Testis (tissue), 3 donors: Measurements from ENCODE around the gene ANO2. TPM values are rescaled to one million over a fixed set of nuclear protein-coding genes. Genes with fewer than 3 reads are reported as not detected.

Experiments
- DNase-seq: peaks from one replicate; pipeline ENCODE4 v3.0.0-alpha.2; 2019
- H3K27ac ChIP-seq, 2 donors: fragments of 200-600 bp; sonication (generic); one replicate each; pipeline ENCODE4 v1.5.1; 2019
- H3K27me3 ChIP-seq: fragments of 200-600 bp; sonication (generic); one replicate; pipeline ENCODE4 v1.5.1; 2019
- H3K36me3 ChIP-seq: fragments of 200-600 bp; sonication (generic); one replicate; pipeline ENCODE4 v1.5.1; 2017; ENCODE audit warnings: low read depth; ENCODE audit errors: missing control alignments
- H3K4me1 ChIP-seq: fragments of 200-600 bp; sonication (generic); one replicate; pipeline ENCODE4 v1.5.1; 2019
- H3K4me3 ChIP-seq, 2 donors: fragments of 200-600 bp; sonication (generic); one replicate each; pipeline ENCODE4 v1.5.1; 2017 to 2019
- H3K9me3 ChIP-seq: fragments of 200-600 bp; sonication (generic); one replicate; pipeline ENCODE4 v1.5.1; 2017
- CTCF ChIP-seq, 3 experiments: fragments of 450-650 bp in 2 of 3; fragments of 200-600 bp in 1 of 3; sonication (generic) in 1 of 3; IDR thresholded peaks; one replicate each; pipeline ENCODE4 v1.5.1; 2016 to 2019; ENCODE audit warnings: antibody characterized with exemption in 3 of 3, mild to moderate bottlenecking in 2 of 3, moderate library complexity in 1 of 3
- POLR2A ChIP-seq: fragments of 450-650 bp; IDR thresholded peaks from one replicate; pipeline ENCODE4 v1.6.1; 2017; ENCODE audit warnings: antibody characterized with exemption, mild to moderate bottlenecking, moderate library complexity
- WGBS, 2 donors: methylation state at CpG; one replicate each; pipeline ENCODE4 v1.1.5; 2018; 5-methylcytosine and 5-hydroxymethylcytosine counted together
- intact Hi-C: fragments of 100-400 bp; cut with DNase I; formaldehyde crosslinking; loops from one replicate; pipeline ENCODE4 v1.15.1; 2023; ENCODE audit warnings: low total_unique reads
- polyA plus RNA-seq: library from polyadenylated mRNA; stranded (reverse); fragments of 350-450 nt; fragmentation: Illumina TruSeq; extraction: RNeasy Lipid Tissue Mini Kit (QIAGEN cat#74804); gene quantifications from one replicate; pipeline ENCODE4 v1.2.3, GENCODE V29; 2014; ENCODE audit warnings: low read depth, low replicate concordance; ENCODE audit not compliant: insufficient read depth
- total RNA-seq, 2 donors: library from RNA; depleted of rRNA; stranded (reverse); fragments of >200 nt; gene quantifications; one replicate each; pipeline ENCODE4 v1.2.3, GENCODE V29; 2016

The ANO2 gene
- total and polyA plus RNA-seq, 3 donors from 2014 or later, result 9.8 to 24.5 (median 24.4) TPM

GRCh38 chr12:5927732-5928516, 17.1 kb downstream of the ANO2 start:
- Histone ChIP-seq H3K4me1 (no peaks in the 10 kb centered on the region), H3K27me3 (no peaks in the 10 kb centered on the region), H3K4me3 (no peak overlapping the region), H3K9me3 (no peaks in the 10 kb centered on the region), H3K36me3 (no peaks in the 10 kb centered on the region), H3K27ac (no peak overlapping the region)
- intact Hi-C loops, result no loop called here
- TF ChIP-seq CTCF (IDR thresholded peaks at IDR 0.05), result no peak
- TF ChIP-seq POLR2A, result no peak
- 65 to 82% methylated on average over 2 to 4 of the region's 4 CpGs for WGBS, 2 donors
- no peak for DNase-seq

- TF ChIP-seq POLR2A, result no peak
- no peak for TF ChIP-seq CTCF (IDR thresholded peaks at IDR 0.05)
- Histone ChIP-seq H3K27ac (no peak overlapping the region), H3K27me3 (no peaks in the 10 kb centered on the region), H3K9me3 (no peaks in the 10 kb centered on the region), H3K4me3 (no peak overlapping the region), H3K4me1 (no peaks in the 10 kb centered on the region), H3K36me3 (no peaks in the 10 kb centered on the region)
- WGBS, 2 donors, result 89 to 90% methylated on average over 9 of the region's 9 CpGs
- no peak for DNase-seq
- intact Hi-C loops, result no loop called here
Observed at GRCh38 chr12:5925646-5926045, 19.4 kb downstream of the ANO2 start.

DNA sequence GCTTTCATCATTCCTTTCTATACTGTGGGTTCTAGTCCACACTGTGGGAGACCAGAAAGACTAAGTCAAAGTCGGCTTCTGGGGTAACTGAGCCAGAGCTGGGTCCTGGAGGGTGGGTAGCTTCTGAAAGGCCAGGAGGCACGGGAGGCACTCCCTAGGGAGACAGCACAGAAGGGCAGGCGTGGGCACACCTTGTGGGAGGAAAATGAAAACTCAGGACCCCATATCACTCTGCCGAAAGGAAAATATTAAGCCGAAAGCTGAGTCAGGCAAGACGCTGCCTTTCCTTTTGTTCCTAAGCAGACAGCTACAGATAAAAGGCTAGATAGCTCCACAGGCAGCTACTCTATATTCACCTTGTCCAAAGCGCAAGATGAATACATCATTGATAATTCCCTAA, 20.7 kb downstream of the ANO2 start:
- no peak for DNase-seq
- Histone ChIP-seq H3K4me3 (no peak overlapping the region), H3K36me3 (no peaks in the 10 kb centered on the region), H3K27me3 (no peaks in the 10 kb centered on the region), H3K27ac (no peak overlapping the region), H3K9me3 (no peaks in the 10 kb centered on the region), H3K4me1 (no peaks in the 10 kb centered on the region)
- no peak for TF ChIP-seq CTCF (IDR thresholded peaks at IDR 0.05)
- intact Hi-C loops, result no loop called here
- whole genome bisulfite sequencing, 2 donors, result 59 to 69% methylated on average over 7 of the region's 7 CpGs

GRCh38 chr12:5923751-5924150, 21.3 kb downstream of the ANO2 start:
- 35 to 60% methylated on average over 5 of the region's 5 CpGs for WGBS, 2 donors
- no peak for DNase-seq
- TF ChIP-seq POLR2A (no peak), CTCF (IDR thresholded peaks at IDR 0.05) (no peak)
- Histone ChIP-seq H3K27ac (no peak overlapping the region), H3K4me3 (no peak overlapping the region), H3K4me1 (no peaks in the 10 kb centered on the region), H3K9me3 (no peaks in the 10 kb centered on the region), H3K36me3 (no peaks in the 10 kb centered on the region), H3K27me3 (no peaks in the 10 kb centered on the region)
- intact Hi-C loops, result no loop called here

DNA sequence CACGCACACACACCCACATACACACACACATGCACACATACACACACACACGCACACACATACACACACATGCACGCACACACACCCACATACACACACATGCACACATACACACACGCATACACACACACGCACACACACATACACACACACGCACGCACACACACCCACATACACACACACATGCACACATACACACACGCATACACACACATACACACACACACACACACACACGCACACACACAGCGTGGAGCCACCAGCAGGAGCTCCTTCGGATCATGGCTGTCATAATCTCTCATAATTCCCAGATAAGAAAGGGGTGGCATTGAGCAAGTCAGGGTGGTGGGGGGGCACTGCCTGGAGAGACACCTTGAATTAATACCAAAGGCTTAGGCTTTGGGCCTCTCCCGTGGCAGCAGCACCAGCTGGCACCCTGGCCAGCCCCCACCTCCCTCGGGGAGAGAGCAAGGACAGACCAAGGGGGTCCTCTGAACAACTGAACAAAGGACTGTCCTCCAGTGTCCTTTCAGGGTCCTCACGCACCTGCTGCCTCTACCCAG, 21.9 kb downstream of the ANO2 start:
- Histone ChIP-seq H3K36me3 (no peaks in the 10 kb centered on the region), H3K4me1 (no peaks in the 10 kb centered on the region), H3K27me3 (no peaks in the 10 kb centered on the region), H3K9me3 (no peaks in the 10 kb centered on the region), H3K4me3 (no peak overlapping the region), H3K27ac (no peak overlapping the region)
- WGBS, 2 donors, result 54 to 55% methylated on average over 10 to 13 of the region's 14 CpGs
- intact Hi-C loops, result no loop called here
- TF ChIP-seq POLR2A (no peak), CTCF (IDR thresholded peaks at IDR 0.05) (no peak)
- DNase-seq, result no peak
